ENCODE data around the gene SERINC5.

SERINC5 gene

GRCh38 chr5:80097451-80097850 is 158.4 kb downstream of the SERINC5 start:
- DNase-seq (ENCODE audit: low spot score) = no peak

- DNase-seq (ENCODE audit: low spot score) = no peak
These were observed 161.6 kb downstream of the SERINC5 start for GRCh38 chr5:80094236-80094738.

GRCh38 chr5:80093796-80094195 is 162.1 kb downstream of the SERINC5 start:
- no peak for DNase-seq (ENCODE audit: low spot score)

GRCh38 chr5:80092486-80093107 is 163.3 kb downstream of the SERINC5 start:
- DNase-seq (ENCODE audit: low spot score) = no peak

GRCh38 chr5:80091792-80092192 is 164.1 kb downstream of the SERINC5 start:
- DNase-seq (ENCODE audit: low spot score) = peak; percentile 79

GRCh38 chr5:80090884-80091166 is 165.0 kb downstream of the SERINC5 start:
- no peak for DNase-seq (ENCODE audit: low spot score)

GRCh38 chr5:80083101-80083890 is 172.6 kb downstream of the SERINC5 start:
- peak; percentile 82 for DNase-seq (ENCODE audit: low spot score)

- DNase-seq (ENCODE audit: low spot score) = peak; percentile 88
These were observed 173.1 kb downstream of the SERINC5 start for GRCh38 chr5:80082731-80083100.

GRCh38 chr5:80082281-80082680 is 173.6 kb downstream of the SERINC5 start:
- DNase-seq (ENCODE audit: low spot score) = no peak

GRCh38 chr5:80078921-80079320 is 176.9 kb downstream of the SERINC5 start:
- DNase-seq (ENCODE audit: low spot score) = no peak

GRCh38 chr5:80077051-80077714 is 178.7 kb downstream of the SERINC5 start:
- DNase-seq (ENCODE audit: low spot score) = no peak

- no peak for DNase-seq (ENCODE audit: low spot score)
These were observed 179.5 kb downstream of the SERINC5 start for GRCh38 chr5:80076131-80077050.

- peak; percentile 44 for DNase-seq (ENCODE audit: low spot score)
These were observed 183.5 kb downstream of the SERINC5 start for GRCh38 chr5:80072103-80073073.

GRCh38 chr5:80071510-80072021 is 184.3 kb downstream of the SERINC5 start:
- DNase-seq (ENCODE audit: low spot score) = no peak

GRCh38 chr5:80070338-80071056 is 185.4 kb downstream of the SERINC5 start:
- peak; percentile 15 for DNase-seq (ENCODE audit: low spot score)

GRCh38 chr5:80069918-80070318 is 185.9 kb downstream of the SERINC5 start:
- DNase-seq (ENCODE audit: low spot score) = no peak

- DNase-seq (ENCODE audit: low spot score) = no peak
These were observed 186.5 kb downstream of the SERINC5 start for GRCh38 chr5:80069251-80069800.

GRCh38 chr5:80068775-80069174 is 187.1 kb downstream of the SERINC5 start:
- DNase-seq (ENCODE audit: low spot score) = no peak

GRCh38 chr5:80068246-80068636 is 187.6 kb downstream of the SERINC5 start:
- no peak for DNase-seq (ENCODE audit: low spot score)
